ENCODE results near the gene HBP1. TPM values are rescaled to one million over a fixed set of nuclear protein-coding genes. Genes with fewer than 3 reads are reported as not detected.
"Not testable (repeated sequence)": the region's sequence is repeated elsewhere in the genome, so short reads cannot be mapped to it uniquely, and the experiment has no call there.

The HBP1 gene
- polyA plus RNA-seq, 1 experiment: 85.2 TPM

DNA sequence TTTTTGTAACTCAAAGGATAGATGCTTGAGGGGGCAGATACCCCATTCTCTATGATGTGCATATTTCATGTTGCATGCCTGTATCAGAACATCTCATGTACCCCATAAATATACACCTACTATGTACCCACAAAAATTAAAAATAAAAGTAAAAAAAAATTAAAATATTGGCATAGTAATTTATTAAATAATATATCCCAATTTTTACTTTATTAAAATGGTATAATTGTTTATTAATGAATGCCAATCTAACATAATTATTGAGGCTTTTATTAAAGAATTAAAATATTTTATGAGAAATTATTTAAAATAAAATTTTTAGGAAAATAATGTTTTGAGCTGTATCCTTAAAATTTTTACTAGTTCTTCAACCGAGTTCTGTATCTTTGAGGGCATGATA, 18.9 kb upstream of the HBP1 start:
- TF ChIP-seq, protein P1, sequence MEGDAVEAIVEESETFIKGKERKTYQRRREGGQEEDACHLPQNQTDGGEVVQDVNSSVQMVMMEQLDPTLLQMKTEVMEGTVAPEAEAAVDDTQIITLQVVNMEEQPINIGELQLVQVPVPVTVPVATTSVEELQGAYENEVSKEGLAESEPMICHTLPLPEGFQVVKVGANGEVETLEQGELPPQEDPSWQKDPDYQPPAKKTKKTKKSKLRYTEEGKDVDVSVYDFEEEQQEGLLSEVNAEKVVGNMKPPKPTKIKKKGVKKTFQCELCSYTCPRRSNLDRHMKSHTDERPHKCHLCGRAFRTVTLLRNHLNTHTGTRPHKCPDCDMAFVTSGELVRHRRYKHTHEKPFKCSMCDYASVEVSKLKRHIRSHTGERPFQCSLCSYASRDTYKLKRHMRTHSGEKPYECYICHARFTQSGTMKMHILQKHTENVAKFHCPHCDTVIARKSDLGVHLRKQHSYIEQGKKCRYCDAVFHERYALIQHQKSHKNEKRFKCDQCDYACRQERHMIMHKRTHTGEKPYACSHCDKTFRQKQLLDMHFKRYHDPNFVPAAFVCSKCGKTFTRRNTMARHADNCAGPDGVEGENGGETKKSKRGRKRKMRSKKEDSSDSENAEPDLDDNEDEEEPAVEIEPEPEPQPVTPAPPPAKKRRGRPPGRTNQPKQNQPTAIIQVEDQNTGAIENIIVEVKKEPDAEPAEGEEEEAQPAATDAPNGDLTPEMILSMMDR (IDR thresholded peaks at IDR 0.05; ENCODE audit: low read depth, low read length): no peak
- ChIA-PET POLR2A (no interaction called here), CTCF (interaction anchor here (0.5 to 7.9 kb wide), 24 partner anchors 8 to 973 kb away, joined by 3 to 271 read pairs (median 5); partner anchors contain the start of gene HBP1)
- Histone ChIP-seq H3K27ac (ENCODE audit: low read depth, low read length) (no peak overlapping the region), H3K4me3 (ENCODE audit: low read depth, low read length) (no peak overlapping the region), H3K9me3 (ENCODE audit: control insufficient read depth, insufficient read depth, low read length) (no peaks in the 10 kb centered on the region), H3K27me3 (ENCODE audit: control insufficient read depth, insufficient read depth, low read length) (no peaks in the 10 kb centered on the region)
- DNase-seq (ENCODE audit: low read depth, low spot score): no peak

DNA sequence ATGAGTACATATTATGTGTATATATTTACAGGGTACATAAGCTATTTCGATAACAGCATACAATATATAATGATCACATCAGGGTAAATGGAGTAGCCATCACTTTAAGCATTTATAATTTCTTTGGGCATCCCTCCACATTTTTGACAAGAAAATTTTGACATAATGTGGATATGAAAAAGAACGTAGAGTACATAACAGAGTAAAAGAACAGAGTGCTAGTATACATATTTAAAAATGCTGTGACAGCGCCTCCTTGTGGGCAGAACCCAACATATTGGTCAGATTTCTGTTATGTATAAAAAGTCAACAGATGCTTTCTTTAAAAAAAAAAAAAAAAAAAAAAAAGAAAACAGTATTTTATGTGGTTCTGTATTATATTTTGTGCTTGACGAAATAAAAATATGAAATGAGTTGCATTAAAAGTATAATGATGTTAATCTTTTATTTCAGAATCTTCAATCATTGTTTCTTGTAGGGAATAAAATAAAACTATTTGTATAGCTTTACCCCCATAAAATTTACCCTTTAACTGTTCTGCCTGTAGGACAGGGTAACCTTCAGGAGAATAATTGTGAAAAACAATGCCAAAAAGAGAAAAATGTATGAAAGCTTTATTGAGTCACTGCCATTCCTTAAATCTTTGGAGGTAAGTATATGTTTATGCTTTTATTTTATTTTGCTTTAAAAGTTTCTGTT, 18.3 kb upstream of the HBP1 start:
- no peaks in the 10 kb centered on the region for H3K9me3 ChIP-seq (ENCODE audit: control insufficient read depth, insufficient read depth, low read length)
- CTCF ChIA-PET: interaction anchor here (0.5 to 7.9 kb wide), 35 partner anchors 8 to 973 kb away, joined by 3 to 271 read pairs (median 4); partner anchors contain the start of gene HBP1
- H3K4me3 ChIP-seq (ENCODE audit: low read depth, low read length): no peak overlapping the region
- DNase-seq (ENCODE audit: low read depth, low spot score): peak; percentile 63
- TF ChIP-seq, protein P1 (IDR thresholded peaks at IDR 0.05; ENCODE audit: low read depth, low read length): peak; percentile 61
- no peaks in the 10 kb centered on the region for H3K27me3 ChIP-seq (ENCODE audit: control insufficient read depth, insufficient read depth, low read length)
- no peak overlapping the region for H3K27ac ChIP-seq (ENCODE audit: low read depth, low read length)
- POLR2A ChIA-PET: interaction anchor here (0.7 kb wide), 1 partner anchor 528 kb away, joined by 3 read pairs; no protein-coding TSS in a partner anchor

DNA sequence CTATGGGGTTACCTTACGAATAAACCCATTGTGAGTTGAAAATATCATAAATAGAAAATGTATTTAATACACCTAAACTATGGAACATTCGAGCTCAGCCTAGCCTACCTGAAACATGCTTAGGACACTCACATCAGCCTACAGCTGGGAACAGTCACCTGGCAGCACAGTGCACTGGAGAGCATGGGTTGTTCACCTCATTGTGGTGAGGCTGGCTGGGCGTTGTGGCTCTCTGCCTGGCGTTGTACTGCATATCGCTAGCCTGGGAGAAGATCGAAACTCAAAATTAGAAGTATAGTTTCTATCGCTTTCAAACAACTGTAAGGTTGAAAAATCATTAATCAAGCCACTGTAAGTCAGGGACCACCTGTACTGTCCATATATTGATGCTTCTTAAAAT, 17.3 kb upstream of the HBP1 start:
- Histone ChIP-seq H3K9me3 (ENCODE audit: control insufficient read depth, insufficient read depth, low read length) (no peaks in the 10 kb centered on the region), H3K4me3 (ENCODE audit: low read depth, low read length) (no peak overlapping the region), H3K27ac (ENCODE audit: low read depth, low read length) (no peak overlapping the region), H3K27me3 (ENCODE audit: control insufficient read depth, insufficient read depth, low read length) (no peaks in the 10 kb centered on the region)
- TF ChIP-seq, protein P1 (IDR thresholded peaks at IDR 0.05; ENCODE audit: low read depth, low read length): no peak
- ChIA-PET POLR2A (interaction anchor here (0.9 kb wide), 1 partner anchor 17 kb away, joined by 3 read pairs; no protein-coding TSS in a partner anchor), CTCF (interaction anchor here (1.2 to 7.9 kb wide), 6 partner anchors 13 to 344 kb away, joined by 3 to 271 read pairs (median 4); no protein-coding TSS in a partner anchor)
- DNase-seq (ENCODE audit: low read depth, low spot score): no peak

DNA sequence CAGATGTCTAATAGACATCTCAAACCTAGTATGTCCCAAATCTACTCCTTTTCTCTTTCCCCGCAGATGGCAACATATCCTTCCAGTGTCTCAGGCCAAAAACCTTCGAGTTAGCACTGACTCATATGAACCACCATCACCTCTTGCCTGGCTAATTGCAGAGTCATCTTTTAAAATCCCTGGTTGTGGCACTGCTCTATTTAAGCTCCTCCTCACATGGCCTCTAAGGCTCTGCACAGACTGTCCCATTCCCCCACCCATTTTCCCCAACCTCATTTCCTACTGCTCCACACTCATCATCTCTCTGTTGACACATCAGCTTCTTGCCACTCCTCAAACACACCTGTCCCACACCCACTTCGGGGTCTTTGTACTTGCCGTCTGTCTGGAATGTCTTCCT, 16.8 kb upstream of the HBP1 start:
- no peaks in the 10 kb centered on the region for H3K9me3 ChIP-seq (ENCODE audit: control insufficient read depth, insufficient read depth, low read length)
- H3K4me3 ChIP-seq (ENCODE audit: low read depth, low read length): no peak overlapping the region
- H3K27me3 ChIP-seq (ENCODE audit: control insufficient read depth, insufficient read depth, low read length): no peaks in the 10 kb centered on the region
- DNase-seq (ENCODE audit: low read depth, low spot score): no peak
- ChIA-PET CTCF (interaction anchor here (0.7 to 7.9 kb wide), 7 partner anchors 13 to 723 kb away, joined by 3 to 271 read pairs (median 4); no protein-coding TSS in a partner anchor), POLR2A (interaction anchor here (0.9 kb wide), 1 partner anchor 16 kb away, joined by 3 read pairs; no protein-coding TSS in a partner anchor)
- TF ChIP-seq, protein P1 (IDR thresholded peaks at IDR 0.05; ENCODE audit: low read depth, low read length): no peak
- H3K27ac ChIP-seq (ENCODE audit: low read depth, low read length): no peak overlapping the region

DNA sequence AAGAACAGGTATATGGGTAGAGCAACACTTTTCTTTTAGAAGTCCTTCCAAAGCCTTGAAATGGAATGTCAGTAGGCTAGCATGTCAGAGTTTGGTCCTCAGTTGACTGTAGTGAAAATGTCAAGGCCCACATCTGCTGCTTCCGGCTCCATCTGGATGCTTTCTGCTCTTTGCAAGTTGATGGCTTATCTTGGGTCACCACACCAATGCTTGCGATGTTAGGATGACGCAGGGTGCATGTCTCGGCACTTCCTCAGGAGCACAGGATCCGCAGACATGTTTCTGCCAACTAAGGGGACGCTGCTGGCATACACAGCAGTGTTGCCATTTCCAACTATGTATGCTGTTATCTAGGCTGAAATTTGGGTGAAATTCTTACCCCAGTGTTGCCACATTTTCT, 14.0 kb upstream of the HBP1 start:
- ChIA-PET POLR2A (no interaction called here), CTCF (no interaction called here)
- TF ChIP-seq, protein P1 (IDR thresholded peaks at IDR 0.05; ENCODE audit: low read depth, low read length): no peak
- no peaks in the 10 kb centered on the region for H3K9me3 ChIP-seq (ENCODE audit: control insufficient read depth, insufficient read depth, low read length)
- no peaks in the 10 kb centered on the region for H3K27me3 ChIP-seq (ENCODE audit: control insufficient read depth, insufficient read depth, low read length)
- H3K27ac ChIP-seq (ENCODE audit: low read depth, low read length): no peak overlapping the region
- H3K4me3 ChIP-seq (ENCODE audit: low read depth, low read length): no peak overlapping the region
- DNase-seq (ENCODE audit: low read depth, low spot score): no peak

DNA sequence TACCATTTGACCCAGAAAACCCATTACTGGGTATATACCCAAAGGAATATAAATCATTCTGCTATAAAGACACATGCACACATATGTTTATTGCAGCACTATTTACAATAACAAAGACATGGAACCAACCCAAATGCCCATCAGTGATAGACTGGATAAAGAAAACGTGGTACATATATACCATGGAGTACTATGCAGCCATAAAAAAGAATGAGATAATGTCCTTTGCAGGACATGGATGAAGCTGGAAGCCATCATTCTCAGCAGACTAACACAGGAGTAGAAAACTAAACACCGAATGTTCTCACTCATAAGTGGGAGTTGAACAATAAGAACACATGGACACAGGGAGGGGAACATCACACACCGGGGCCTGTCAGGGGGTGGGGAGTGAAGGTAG, 13.1 kb upstream of the HBP1 start:
- CTCF ChIA-PET: interaction anchor here (1.2 kb wide), 1 partner anchor 12 kb away, joined by 3 read pairs; no protein-coding TSS in a partner anchor
- POLR2A ChIA-PET; H3K27me3 ChIP-seq (ENCODE audit: control insufficient read depth, insufficient read depth, low read length); H3K9me3 ChIP-seq (ENCODE audit: control insufficient read depth, insufficient read depth, low read length); DNase-seq (ENCODE audit: low read depth, low spot score); H3K4me3 ChIP-seq (ENCODE audit: low read depth, low read length); H3K27ac ChIP-seq (ENCODE audit: low read depth, low read length): not testable (repeated sequence)
